ENCODE data around the gene TRIM50.

DNA sequence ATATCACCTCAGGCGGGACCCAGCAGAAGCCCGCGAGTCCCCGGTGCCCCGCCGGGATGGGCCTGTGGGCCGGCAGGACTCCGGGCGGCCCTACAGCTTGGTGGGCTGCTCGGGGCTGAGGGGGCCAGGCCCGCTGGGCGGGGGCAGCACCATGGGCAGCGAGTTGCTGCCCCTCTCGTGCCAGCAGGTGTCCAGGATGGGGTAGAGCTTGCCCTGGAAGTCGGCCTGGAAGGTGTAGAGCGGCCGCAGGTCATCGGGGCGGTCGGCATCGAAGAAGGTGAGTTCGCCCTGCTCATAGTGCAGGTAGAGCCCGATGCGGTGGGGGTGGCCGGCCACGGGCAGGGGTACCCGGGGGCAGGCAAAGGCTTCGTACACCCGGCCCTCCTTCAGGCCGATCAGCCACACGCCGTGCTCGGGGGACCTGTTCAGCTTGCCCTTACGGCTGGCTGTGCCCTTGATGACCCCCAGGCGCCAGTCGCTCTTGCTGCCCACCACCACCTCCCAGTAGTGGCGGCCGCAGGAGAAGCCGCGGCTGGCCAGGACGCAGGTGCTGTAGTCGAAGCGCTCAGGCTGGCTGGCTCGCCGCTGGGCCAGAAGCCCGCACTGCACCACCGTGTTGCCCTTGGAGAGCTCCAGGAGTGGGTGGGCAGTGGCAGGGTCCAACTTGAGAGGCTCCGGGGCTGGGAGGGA is 14.9 kb downstream of the TRIM50 start:
- TF ChIP-seq EZH2 (IDR thresholded peaks at IDR 0.05; ENCODE audit: low read depth, unreplicated experiment) (no peak), EZH2phosphoT487 (IDR thresholded peaks at IDR 0.05; ENCODE audit: unreplicated experiment) (no peak), ZNF462 (CRISPR knock-in tag; IDR thresholded peaks at IDR 0.05) (no peak), CTCF (conservative IDR thresholded peaks at IDR 0.05; ENCODE audit: low read depth in 2 of 2) (no peak), REST (IDR thresholded peaks at IDR 0.05; ENCODE audit: unreplicated experiment) (no peak), POLR2AphosphoS5 (IDR thresholded peaks at IDR 0.05; ENCODE audit: low read depth) (no peak), JUNB (IDR thresholded peaks at IDR 0.05; ENCODE audit: unreplicated experiment) (no peak), CREB1 (CRISPR knock-in tag; IDR thresholded peaks at IDR 0.05; ENCODE audit: low read depth) (no peak), ZNF114 (CRISPR knock-in tag; IDR thresholded peaks at IDR 0.05) (no peak), NANOG (IDR thresholded peaks at IDR 0.05; ENCODE audit: borderline replicate concordance) (no peak), STAT1 (IDR thresholded peaks at IDR 0.05; ENCODE audit: unreplicated experiment) (no peak), ZNF331 (CRISPR knock-in tag; IDR thresholded peaks at IDR 0.05; ENCODE audit: low read depth) (no peak)
- TF ChIP-seq, protein P1, sequence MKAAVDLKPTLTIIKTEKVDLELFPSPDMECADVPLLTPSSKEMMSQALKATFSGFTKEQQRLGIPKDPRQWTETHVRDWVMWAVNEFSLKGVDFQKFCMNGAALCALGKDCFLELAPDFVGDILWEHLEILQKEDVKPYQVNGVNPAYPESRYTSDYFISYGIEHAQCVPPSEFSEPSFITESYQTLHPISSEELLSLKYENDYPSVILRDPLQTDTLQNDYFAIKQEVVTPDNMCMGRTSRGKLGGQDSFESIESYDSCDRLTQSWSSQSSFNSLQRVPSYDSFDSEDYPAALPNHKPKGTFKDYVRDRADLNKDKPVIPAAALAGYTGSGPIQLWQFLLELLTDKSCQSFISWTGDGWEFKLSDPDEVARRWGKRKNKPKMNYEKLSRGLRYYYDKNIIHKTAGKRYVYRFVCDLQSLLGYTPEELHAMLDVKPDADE (IDR thresholded peaks at IDR 0.05) = no peak

All from GM23338 (cell line).